Measurements from ENCODE around the gene LVRN. TPM values are rescaled to one million over a fixed set of nuclear protein-coding genes. Genes with fewer than 3 reads are reported as not detected.

The LVRN gene
- polyA plus RNA-seq, 3 donors = not detected

DNA sequence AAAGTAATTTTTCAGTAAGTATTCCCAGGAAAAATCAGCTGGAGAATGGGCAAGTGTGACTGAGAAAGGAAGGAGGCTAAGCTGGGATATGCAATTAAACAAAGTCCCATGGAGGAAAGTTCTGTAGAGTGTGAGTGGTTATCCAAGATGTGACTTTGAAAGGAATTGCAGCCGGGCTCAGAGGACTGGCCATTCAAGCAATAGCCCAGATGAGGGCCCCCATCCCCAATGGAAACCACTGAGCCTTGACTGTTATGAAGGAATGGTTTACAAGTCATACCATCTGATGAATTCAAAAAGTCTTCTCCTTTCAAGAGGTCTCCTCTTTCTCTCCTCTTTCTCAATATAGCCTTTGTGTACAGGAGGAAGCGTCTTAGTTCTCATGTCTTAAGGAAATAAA, 6.5 kb downstream of the LVRN start:
- H3K27me3 ChIP-seq (ENCODE audit: control insufficient read depth in 2 of 2, insufficient read depth in 2 of 2, low read length in 2 of 2) = peaks cover 27 to 40% of the 10 kb centered on the region in 2 donors
- DNase-seq = no peak
- Mint-ChIP-seq H3K4me3 (no peak overlapping the region), H3K27ac (no peak overlapping the region), H3K9me3 (peaks cover 0 to 5% (median 2%) of the 10 kb centered on the region in 7 donors), H3K4me1 (no peaks in the 10 kb centered on the region), H3K36me3 (peaks cover 0 to 2% of the 10 kb centered on the region in 2 donors), H3K27me3 (ENCODE audit: low read depth in 3 of 3) (peaks cover 36 to 47% (median 37%) of the 10 kb centered on the region in 3 donors)
- no peak overlapping the region for H3K27ac ChIP-seq (ENCODE audit: low read depth in 1 of 2, low read length in 2 of 2)
- no peaks in the 10 kb centered on the region for H3K4me1 ChIP-seq (ENCODE audit: control insufficient read depth in 1 of 2, insufficient read depth in 2 of 2, low read length in 2 of 2)
- H3K4me2 ChIP-seq (replicated peaks; ENCODE audit: extremely low read depth, low read length, poor library complexity, severe bottlenecking) = no peak overlapping the region
- intact Hi-C loops (cut with micrococcal nuclease) = no loop called here
- no peaks in the 10 kb centered on the region for H4K20me1 ChIP-seq (ENCODE audit: insufficient read depth, low read length)
- peaks cover 4% of the 10 kb centered on the region in 2 donors for H3K9me3 ChIP-seq (replicated peaks in 1 of 2; ENCODE audit: control insufficient read depth in 1 of 2, insufficient read depth in 1 of 2, low read length in 2 of 2)
- WGBS (ENCODE audit: insufficient coverage) = no CpG with 5 or more reads among the region's 2 CpGs
- no peak overlapping the region for H3K4me3 ChIP-seq (replicated peaks in 1 of 3; ENCODE audit: low read depth in 2 of 3, low read length in 3 of 3)
- H2AFZ ChIP-seq (ENCODE audit: insufficient read depth, low read depth, low read length, poor library complexity, severe bottlenecking) = no peak overlapping the region
- H3K36me3 ChIP-seq (replicated peaks in 1 of 2; ENCODE audit: control insufficient read depth in 1 of 2, insufficient read depth in 2 of 2, low read length in 2 of 2) = no peaks in the 10 kb centered on the region
- H3K79me2 ChIP-seq (ENCODE audit: insufficient read depth, low read length) = no peaks in the 10 kb centered on the region
- TF ChIP-seq, protein P1, sequence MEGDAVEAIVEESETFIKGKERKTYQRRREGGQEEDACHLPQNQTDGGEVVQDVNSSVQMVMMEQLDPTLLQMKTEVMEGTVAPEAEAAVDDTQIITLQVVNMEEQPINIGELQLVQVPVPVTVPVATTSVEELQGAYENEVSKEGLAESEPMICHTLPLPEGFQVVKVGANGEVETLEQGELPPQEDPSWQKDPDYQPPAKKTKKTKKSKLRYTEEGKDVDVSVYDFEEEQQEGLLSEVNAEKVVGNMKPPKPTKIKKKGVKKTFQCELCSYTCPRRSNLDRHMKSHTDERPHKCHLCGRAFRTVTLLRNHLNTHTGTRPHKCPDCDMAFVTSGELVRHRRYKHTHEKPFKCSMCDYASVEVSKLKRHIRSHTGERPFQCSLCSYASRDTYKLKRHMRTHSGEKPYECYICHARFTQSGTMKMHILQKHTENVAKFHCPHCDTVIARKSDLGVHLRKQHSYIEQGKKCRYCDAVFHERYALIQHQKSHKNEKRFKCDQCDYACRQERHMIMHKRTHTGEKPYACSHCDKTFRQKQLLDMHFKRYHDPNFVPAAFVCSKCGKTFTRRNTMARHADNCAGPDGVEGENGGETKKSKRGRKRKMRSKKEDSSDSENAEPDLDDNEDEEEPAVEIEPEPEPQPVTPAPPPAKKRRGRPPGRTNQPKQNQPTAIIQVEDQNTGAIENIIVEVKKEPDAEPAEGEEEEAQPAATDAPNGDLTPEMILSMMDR (IDR thresholded peaks at IDR 0.05) = no peak
- no peak overlapping the region for H3K9ac ChIP-seq (ENCODE audit: insufficient read depth, low read length, poor library complexity, severe bottlenecking)

DNA sequence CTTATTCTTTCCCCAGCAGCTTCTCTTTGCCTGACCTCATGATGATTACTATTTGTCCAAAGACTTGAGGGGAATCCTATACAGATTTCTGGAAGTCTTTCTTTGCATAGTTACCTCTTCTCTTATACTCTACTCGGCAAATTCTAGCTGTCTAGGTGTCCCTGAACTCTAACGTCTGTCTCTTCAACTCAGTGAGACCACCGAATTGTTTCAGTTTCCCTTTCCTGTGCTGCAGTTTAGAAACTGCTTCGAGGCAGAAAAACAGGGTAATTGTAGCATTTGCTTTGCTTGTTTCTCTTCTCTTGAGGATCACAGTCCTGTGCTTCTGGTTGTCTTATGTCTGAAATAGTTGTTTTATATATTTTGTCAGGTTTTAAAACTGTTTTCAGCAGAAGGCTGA, 14.8 kb downstream of the LVRN start:
- H3K9ac ChIP-seq (ENCODE audit: insufficient read depth, low read length, poor library complexity, severe bottlenecking) = no peak overlapping the region
- H3K4me3 Mint-ChIP-seq = no peak overlapping the region
- no peaks in the 10 kb centered on the region for H3K4me1 ChIP-seq (ENCODE audit: control insufficient read depth in 1 of 2, insufficient read depth in 2 of 2, low read length in 2 of 2)
- H3K27ac ChIP-seq (ENCODE audit: low read depth in 1 of 2, low read length in 2 of 2) = no peak overlapping the region
- peaks cover 0 to 9% (median 0%) of the 10 kb centered on the region in 3 donors for H3K27me3 Mint-ChIP-seq (ENCODE audit: low read depth in 3 of 3)
- no peaks in the 10 kb centered on the region for H3K4me1 Mint-ChIP-seq
- H3K9me3 Mint-ChIP-seq = peaks cover 0 to 7% (median 3%) of the 10 kb centered on the region in 7 donors
- no peak for DNase-seq
- WGBS (ENCODE audit: insufficient coverage) = 77% methylated on average over 4 of the region's 4 CpGs
- no peak overlapping the region for H2AFZ ChIP-seq (ENCODE audit: insufficient read depth, low read depth, low read length, poor library complexity, severe bottlenecking)
- H3K27ac Mint-ChIP-seq = no peak overlapping the region
- no peak overlapping the region for H3K4me3 ChIP-seq (replicated peaks in 1 of 3; ENCODE audit: low read depth in 2 of 3, low read length in 3 of 3)
- no peaks in the 10 kb centered on the region for H4K20me1 ChIP-seq (ENCODE audit: insufficient read depth, low read length)
- peaks cover 0 to 4% of the 10 kb centered on the region in 2 donors for H3K9me3 ChIP-seq (replicated peaks in 1 of 2; ENCODE audit: control insufficient read depth in 1 of 2, insufficient read depth in 1 of 2, low read length in 2 of 2)
- H3K27me3 ChIP-seq (ENCODE audit: control insufficient read depth in 2 of 2, insufficient read depth in 2 of 2, low read length in 2 of 2) = no peaks in the 10 kb centered on the region
- no peaks in the 10 kb centered on the region for H3K36me3 Mint-ChIP-seq
- intact Hi-C loops (cut with micrococcal nuclease) = no loop called here
- H3K36me3 ChIP-seq (replicated peaks in 1 of 2; ENCODE audit: control insufficient read depth in 1 of 2, insufficient read depth in 2 of 2, low read length in 2 of 2) = no peaks in the 10 kb centered on the region
- TF ChIP-seq, protein P1 (IDR thresholded peaks at IDR 0.05) = no peak
- H3K79me2 ChIP-seq (ENCODE audit: insufficient read depth, low read length) = no peaks in the 10 kb centered on the region
- no peak overlapping the region for H3K4me2 ChIP-seq (replicated peaks; ENCODE audit: extremely low read depth, low read length, poor library complexity, severe bottlenecking)
